SK-N-SH treated with all-trans-retinoic acid at 6 μM for 48 hours (cell line): ENCODE measurements around the gene GPR32.

Experiments
- ATAC-seq: fragments of 200-7000 bp; cut with Tn5 transposase; 3 replicates; pipeline ENCODE4 v1.9.1; 2020; ENCODE audit warnings: mild to moderate bottlenecking, moderate library complexity
- ARNTL ChIP-seq: fragments of 450-650 bp; formaldehyde crosslinking; IDR thresholded peaks from 2 replicates; pipeline ENCODE4 v1.5.0; 2020; ENCODE audit warnings: low read depth, mild to moderate bottlenecking, moderate library complexity, borderline replicate concordance
- BACH2 ChIP-seq: fragments of 250-450 bp; sonication (Bioruptor Pico); IDR thresholded peaks from 2 replicates; pipeline ENCODE4 v1.9.0; 2021; ENCODE audit warnings: mild to moderate bottlenecking, borderline replicate concordance
- GLIS3 ChIP-seq: fragments of 250-450 bp; sonication (Bioruptor Pico); IDR thresholded peaks from 2 replicates; pipeline ENCODE4 v1.5.0; 2020; ENCODE audit warnings: mild to moderate bottlenecking, moderate library complexity
- ISL1 ChIP-seq: fragments of 250-450 bp; sonication (Bioruptor Pico); IDR thresholded peaks from 2 replicates; pipeline ENCODE4 v2.1.2; 2022; ENCODE audit warnings: mild to moderate bottlenecking, moderate library complexity
- OSR1 ChIP-seq: fragments of 250-450 bp; sonication (Bioruptor Pico); IDR thresholded peaks from 2 replicates; pipeline ENCODE4 v1.8.0; 2022; ENCODE audit warnings: moderate library complexity, mild to moderate bottlenecking, inconsistent platforms
- PPARA ChIP-seq: fragments of 250-450 bp; sonication (Bioruptor Pico); IDR thresholded peaks from 2 replicates; pipeline ENCODE4 v1.5.0; 2020; ENCODE audit warnings: mild to moderate bottlenecking, borderline replicate concordance
- TCF4 ChIP-seq: fragments of 250-450 bp; sonication (Bioruptor Pico); IDR thresholded peaks from 2 replicates; pipeline ENCODE4 v1.8.0; 2021; ENCODE audit warnings: mild to moderate bottlenecking, moderate library complexity, borderline replicate concordance
- TOX ChIP-seq: fragments of 250-450 bp; sonication (Bioruptor Pico); IDR thresholded peaks from 2 replicates; pipeline ENCODE4 v1.8.0; 2021; ENCODE audit warnings: mild to moderate bottlenecking, moderate library complexity, borderline replicate concordance
- ZFP3 ChIP-seq: fragments of 250-450 bp; sonication (Bioruptor Pico); IDR thresholded peaks from 2 replicates; pipeline ENCODE4 v1.5.0; 2020; ENCODE audit warnings: mild to moderate bottlenecking, moderate library complexity
- ZNF8 ChIP-seq: fragments of 450-650 bp; formaldehyde crosslinking; IDR thresholded peaks from 2 replicates; pipeline ENCODE4 v1.5.0; 2020; ENCODE audit warnings: mild to moderate bottlenecking, moderate library complexity
- TF ChIP-seq, protein P1 (sequence below): fragments of 250-450 bp; sonication (Bioruptor Pico); IDR thresholded peaks from 2 replicates; pipeline ENCODE4 v1.5.0; 2020; ENCODE audit warnings: mild to moderate bottlenecking, moderate library complexity
- TF ChIP-seq, protein P2 (sequence below): fragments of 250-450 bp; sonication (Bioruptor Pico); IDR thresholded peaks from 2 replicates; pipeline ENCODE4 v1.5.1; 2021; ENCODE audit warnings: mild to moderate bottlenecking, moderate library complexity
- TF ChIP-seq, protein P3 (sequence below): fragments of 250-450 bp; sonication (Bioruptor Pico); IDR thresholded peaks from 2 replicates; pipeline ENCODE4 v1.8.0; 2020; ENCODE audit warnings: mild to moderate bottlenecking, moderate library complexity, borderline replicate concordance
- TF ChIP-seq, protein P4 (sequence below): fragments of 250-450 bp; sonication (Bioruptor Pico); IDR thresholded peaks from 2 replicates; pipeline ENCODE4 v1.5.1; 2020; ENCODE audit warnings: low read depth, mild to moderate bottlenecking, moderate library complexity

Gene GPR32

GRCh38 chr19:50797781-50798658 is 27.8 kb downstream of the GPR32 start:
- no peak for TF ChIP-seq PPARA (CRISPR knock-in tag)
- no peak for TF ChIP-seq TCF4
- TF ChIP-seq ZFP3 (CRISPR knock-in tag): no peak
- TF ChIP-seq ARNTL (CRISPR knock-in tag): no peak

DNA sequence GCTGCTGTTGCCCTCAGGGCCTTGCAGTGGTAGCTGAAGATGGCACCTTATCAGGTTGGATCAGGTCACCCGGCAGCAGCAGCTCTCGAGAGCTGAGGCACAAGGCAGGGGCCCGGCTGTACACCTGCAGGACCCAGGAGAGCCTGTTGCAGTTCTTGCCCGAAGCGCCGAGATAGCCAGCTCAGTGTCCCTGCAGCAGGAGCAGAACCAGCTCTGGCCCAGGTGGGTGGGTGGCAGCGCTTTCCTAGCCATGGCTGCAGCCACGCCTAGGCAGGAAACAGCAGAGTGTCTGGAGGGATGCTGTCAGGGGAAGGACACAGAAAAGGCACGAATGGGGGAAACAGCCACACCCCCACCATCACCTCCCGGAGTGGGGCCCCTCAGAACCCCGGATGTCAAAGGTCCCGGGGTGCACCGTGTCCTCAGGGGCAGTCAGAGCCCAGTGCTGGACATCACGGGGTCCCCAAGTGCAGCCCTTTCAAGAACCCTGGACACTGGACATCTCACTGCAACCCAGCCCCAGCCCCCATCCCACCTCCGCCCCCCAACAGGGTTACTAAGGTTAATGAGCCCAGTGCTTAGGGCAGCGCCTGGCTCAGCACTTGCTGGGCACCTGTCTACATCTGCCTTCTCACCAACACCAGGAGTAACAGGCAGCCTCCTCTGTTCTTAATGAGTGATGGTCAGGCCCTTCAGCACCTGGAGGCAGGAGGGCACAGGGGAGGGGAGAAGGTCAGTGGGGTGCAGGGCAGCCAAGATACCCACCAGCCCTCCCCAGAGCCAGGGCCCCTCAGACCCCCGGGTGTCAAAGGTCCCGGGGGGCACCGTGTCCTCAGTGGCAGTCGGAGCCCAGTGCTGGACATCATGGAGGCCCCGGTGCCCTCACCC is 28.6 kb downstream of the GPR32 start:
- no peak for TF ChIP-seq GLIS3 (CRISPR knock-in tag)
- TF ChIP-seq, protein P1, sequence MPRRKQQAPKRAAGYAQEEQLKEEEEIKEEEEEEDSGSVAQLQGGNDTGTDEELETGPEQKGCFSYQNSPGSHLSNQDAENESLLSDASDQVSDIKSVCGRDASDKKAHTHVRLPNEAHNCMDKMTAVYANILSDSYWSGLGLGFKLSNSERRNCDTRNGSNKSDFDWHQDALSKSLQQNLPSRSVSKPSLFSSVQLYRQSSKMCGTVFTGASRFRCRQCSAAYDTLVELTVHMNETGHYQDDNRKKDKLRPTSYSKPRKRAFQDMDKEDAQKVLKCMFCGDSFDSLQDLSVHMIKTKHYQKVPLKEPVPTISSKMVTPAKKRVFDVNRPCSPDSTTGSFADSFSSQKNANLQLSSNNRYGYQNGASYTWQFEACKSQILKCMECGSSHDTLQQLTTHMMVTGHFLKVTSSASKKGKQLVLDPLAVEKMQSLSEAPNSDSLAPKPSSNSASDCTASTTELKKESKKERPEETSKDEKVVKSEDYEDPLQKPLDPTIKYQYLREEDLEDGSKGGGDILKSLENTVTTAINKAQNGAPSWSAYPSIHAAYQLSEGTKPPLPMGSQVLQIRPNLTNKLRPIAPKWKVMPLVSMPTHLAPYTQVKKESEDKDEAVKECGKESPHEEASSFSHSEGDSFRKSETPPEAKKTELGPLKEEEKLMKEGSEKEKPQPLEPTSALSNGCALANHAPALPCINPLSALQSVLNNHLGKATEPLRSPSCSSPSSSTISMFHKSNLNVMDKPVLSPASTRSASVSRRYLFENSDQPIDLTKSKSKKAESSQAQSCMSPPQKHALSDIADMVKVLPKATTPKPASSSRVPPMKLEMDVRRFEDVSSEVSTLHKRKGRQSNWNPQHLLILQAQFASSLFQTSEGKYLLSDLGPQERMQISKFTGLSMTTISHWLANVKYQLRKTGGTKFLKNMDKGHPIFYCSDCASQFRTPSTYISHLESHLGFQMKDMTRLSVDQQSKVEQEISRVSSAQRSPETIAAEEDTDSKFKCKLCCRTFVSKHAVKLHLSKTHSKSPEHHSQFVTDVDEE (CRISPR knock-in tag): no peak
- no peak for TF ChIP-seq TCF4
- no peak for TF ChIP-seq OSR1 (CRISPR knock-in tag)
- no peak for ATAC-seq

More at GRCh38 chr19:50797781-50798658, 27.8 kb downstream of the GPR32 start:
- ATAC-seq: no peak

- no peak for ATAC-seq
Observed at GRCh38 chr19:50799547-50799851, 29.2 kb downstream of the GPR32 start.

More at GRCh38 chr19:50799547-50799851, 29.2 kb downstream of the GPR32 start:
- TF ChIP-seq, protein P2, sequence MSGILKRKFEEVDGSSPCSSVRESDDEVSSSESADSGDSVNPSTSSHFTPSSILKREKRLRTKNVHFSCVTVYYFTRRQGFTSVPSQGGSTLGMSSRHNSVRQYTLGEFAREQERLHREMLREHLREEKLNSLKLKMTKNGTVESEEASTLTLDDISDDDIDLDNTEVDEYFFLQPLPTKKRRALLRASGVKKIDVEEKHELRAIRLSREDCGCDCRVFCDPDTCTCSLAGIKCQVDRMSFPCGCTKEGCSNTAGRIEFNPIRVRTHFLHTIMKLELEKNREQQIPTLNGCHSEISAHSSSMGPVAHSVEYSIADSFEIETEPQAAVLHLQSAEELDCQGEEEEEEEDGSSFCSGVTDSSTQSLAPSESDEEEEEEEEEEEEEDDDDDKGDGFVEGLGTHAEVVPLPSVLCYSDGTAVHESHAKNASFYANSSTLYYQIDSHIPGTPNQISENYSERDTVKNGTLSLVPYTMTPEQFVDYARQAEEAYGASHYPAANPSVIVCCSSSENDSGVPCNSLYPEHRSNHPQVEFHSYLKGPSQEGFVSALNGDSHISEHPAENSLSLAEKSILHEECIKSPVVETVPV: no peak
- no peak for TF ChIP-seq TOX (CRISPR knock-in tag)
- no peak for TF ChIP-seq BACH2 (CRISPR knock-in tag)
- TF ChIP-seq, protein P1 (CRISPR knock-in tag): no peak
- TF ChIP-seq, protein P3, sequence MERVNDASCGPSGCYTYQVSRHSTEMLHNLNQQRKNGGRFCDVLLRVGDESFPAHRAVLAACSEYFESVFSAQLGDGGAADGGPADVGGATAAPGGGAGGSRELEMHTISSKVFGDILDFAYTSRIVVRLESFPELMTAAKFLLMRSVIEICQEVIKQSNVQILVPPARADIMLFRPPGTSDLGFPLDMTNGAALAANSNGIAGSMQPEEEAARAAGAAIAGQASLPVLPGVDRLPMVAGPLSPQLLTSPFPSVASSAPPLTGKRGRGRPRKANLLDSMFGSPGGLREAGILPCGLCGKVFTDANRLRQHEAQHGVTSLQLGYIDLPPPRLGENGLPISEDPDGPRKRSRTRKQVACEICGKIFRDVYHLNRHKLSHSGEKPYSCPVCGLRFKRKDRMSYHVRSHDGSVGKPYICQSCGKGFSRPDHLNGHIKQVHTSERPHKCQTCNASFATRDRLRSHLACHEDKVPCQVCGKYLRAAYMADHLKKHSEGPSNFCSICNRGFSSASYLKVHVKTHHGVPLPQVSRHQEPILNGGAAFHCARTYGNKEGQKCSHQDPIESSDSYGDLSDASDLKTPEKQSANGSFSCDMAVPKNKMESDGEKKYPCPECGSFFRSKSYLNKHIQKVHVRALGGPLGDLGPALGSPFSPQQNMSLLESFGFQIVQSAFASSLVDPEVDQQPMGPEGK (CRISPR knock-in tag): no peak
- TF ChIP-seq, protein P4, sequence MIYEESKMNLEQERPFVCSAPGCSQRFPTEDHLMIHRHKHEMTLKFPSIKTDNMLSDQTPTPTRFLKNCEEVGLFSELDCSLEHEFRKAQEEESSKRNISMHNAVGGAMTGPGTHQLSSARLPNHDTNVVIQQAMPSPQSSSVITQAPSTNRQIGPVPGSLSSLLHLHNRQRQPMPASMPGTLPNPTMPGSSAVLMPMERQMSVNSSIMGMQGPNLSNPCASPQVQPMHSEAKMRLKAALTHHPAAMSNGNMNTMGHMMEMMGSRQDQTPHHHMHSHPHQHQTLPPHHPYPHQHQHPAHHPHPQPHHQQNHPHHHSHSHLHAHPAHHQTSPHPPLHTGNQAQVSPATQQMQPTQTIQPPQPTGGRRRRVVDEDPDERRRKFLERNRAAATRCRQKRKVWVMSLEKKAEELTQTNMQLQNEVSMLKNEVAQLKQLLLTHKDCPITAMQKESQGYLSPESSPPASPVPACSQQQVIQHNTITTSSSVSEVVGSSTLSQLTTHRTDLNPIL: no peak
- no peak for TF ChIP-seq TCF4
- TF ChIP-seq ZNF8: no peak
- TF ChIP-seq ISL1 (CRISPR knock-in tag): no peak
- no peak for TF ChIP-seq OSR1 (CRISPR knock-in tag)
